Right lobe of liver (tissue), 6 donors: ENCODE results near the gene DBN1. TPM values are rescaled to one million over a fixed set of nuclear protein-coding genes. Genes with fewer than 3 reads are reported as not detected.

ENCODE experiments used
- ATAC-seq, 4 donors: fragments of 200-7000 bp; cut with Tn5 transposase; one replicate each; pipeline ENCODE4 v1.9.1; 2020; ENCODE audit warnings: mild to moderate bottlenecking in 4 of 4, moderate library complexity in 4 of 4
- DNase-seq, 3 donors: peaks; one replicate each; pipeline ENCODE4 v3.0.0-alpha.2; 2020
- H3K27ac ChIP-seq, 3 donors: fragments of 200-600 bp; one replicate each; pipeline ENCODE4 v1.8.0; 2022
- H3K27me3 ChIP-seq, 2 donors: fragments of 200-600 bp; one replicate each; pipeline ENCODE4 v1.8.0; 2022
- H3K36me3 ChIP-seq, 4 donors: fragments of 200-600 bp; sonication (generic) in 1 of 4; one replicate each; pipeline versions ENCODE4 v1.5.1 to v1.8.0; 2017 to 2022; ENCODE audit warnings: control low read depth in 1 of 4
- H3K4me1 ChIP-seq, 4 donors: fragments of 200-600 bp; sonication (generic) in 1 of 4; one replicate each; pipeline versions ENCODE4 v1.5.1 to v1.8.0; 2017 to 2022; ENCODE audit warnings: control low read depth in 1 of 4
- H3K4me3 ChIP-seq, 3 donors: fragments of 200-600 bp; one replicate each; pipeline ENCODE4 v1.8.0; 2022
- H3K9me3 ChIP-seq, 4 donors: fragments of 200-600 bp; sonication (generic) in 1 of 4; one replicate each; pipeline versions ENCODE4 v1.5.1 to v1.8.0; 2017 to 2022; ENCODE audit warnings: control low read depth in 1 of 4
- CTCF ChIP-seq, 4 donors: fragments of 200-600 bp in 3 of 4; fragments of 450-650 bp in 1 of 4; IDR thresholded peaks; one replicate each; pipeline versions ENCODE4 v1.5.1 to v1.8.0; 2016 to 2022; ENCODE audit warnings: antibody characterized with exemption in 4 of 4, mild to moderate bottlenecking in 2 of 4
- POLR2A ChIP-seq: fragments of 450-650 bp; IDR thresholded peaks from one replicate; pipeline ENCODE4 v1.6.1; 2017; ENCODE audit warnings: antibody characterized with exemption, mild to moderate bottlenecking
- WGBS: methylation state at CpG from one replicate; pipeline ENCODE4 v1.1.6; 2018; ENCODE audit warnings: low coverage, low lambda C conversion rate; ENCODE audit not compliant: insufficient coverage; ENCODE audit errors: missing lambda C conversion rate; 5-methylcytosine and 5-hydroxymethylcytosine counted together
- intact Hi-C, 2 donors: fragments of 100-400 bp; cut with DNase I; formaldehyde crosslinking; loops; one replicate each; pipeline versions ENCODE4 v1.11.2 to v1.14.1; 2022
- total RNA-seq, 6 experiments: library from RNA; depleted of rRNA in 2 of 6; stranded (reverse); fragments of >200 nt in 2 of 6; fragmentation: NEBNext Ultra II Directional in 3 of 6; extraction: Animal tissue kit (Norgen Biotek cat#: 25700) in 3 of 6; gene quantifications; one replicate each; pipeline versions ENCODE4 v1.1.0 to v1.2.4, GENCODE V29; 2016 to 2023
- donor health status: DM: no; HTN: yes; CAD: no.
- donor health status: DM: no; HTN: no; CAD: no.
- donor health status: DM: no; HTN: no; CAD: no.
- donor health status: DM: no; HTN: yes; CAD: no.
- donor health status: DM: no; HTN: yes; CAD: no.

DBN1 gene
- total RNA-seq, 6 experiments from 2014 or later: 1.1 to 4.6 (median 3.1) TPM

DNA sequence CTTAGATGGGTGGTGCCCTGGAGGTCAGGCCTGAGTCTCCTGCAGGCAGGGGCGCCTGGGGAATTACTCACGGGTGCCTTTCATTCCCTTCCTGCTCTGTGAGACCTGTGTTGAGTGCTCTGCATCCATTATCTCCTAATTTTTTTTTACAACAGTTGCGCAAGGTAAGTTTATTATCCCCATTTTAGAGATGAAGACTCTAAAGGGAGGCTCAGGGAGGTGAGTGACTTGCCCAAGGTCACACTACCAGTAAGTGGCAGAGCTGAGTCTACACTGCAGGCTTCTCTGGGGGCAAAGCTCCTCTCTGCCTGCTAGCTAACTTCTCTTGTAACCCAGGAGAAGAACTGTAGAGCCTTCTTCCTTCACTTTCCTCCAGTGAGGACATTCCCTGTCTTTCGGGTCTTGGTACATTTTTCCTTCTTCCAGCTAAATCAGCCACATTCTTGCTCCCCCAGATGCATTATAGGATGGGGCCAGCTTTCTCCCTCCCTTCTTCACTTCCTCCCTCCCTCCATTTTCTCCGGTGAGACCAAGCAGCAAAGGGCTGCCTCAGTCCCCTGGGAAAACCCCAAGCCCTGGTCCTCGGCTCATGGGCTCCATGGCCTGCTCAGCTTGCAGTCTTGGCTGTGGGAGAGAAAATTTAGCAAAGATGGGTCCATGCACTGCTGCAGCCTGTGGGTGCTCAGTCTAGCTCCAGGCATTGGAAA is 25.0 kb downstream of the DBN1 start:
- H3K27me3 ChIP-seq: no peaks in the 10 kb centered on the region
- no peak for DNase-seq
- 78% methylated on average over 5 of the region's 6 CpGs for WGBS
- no peak overlapping the region for H3K27ac ChIP-seq
- H3K4me1 ChIP-seq: peaks cover 0 to 18% (median 1%) of the 10 kb centered on the region in 4 donors
- H3K9me3 ChIP-seq: no peaks in the 10 kb centered on the region
- intact Hi-C loops: no loop called here
- no peaks in the 10 kb centered on the region for H3K36me3 ChIP-seq
- no peak for TF ChIP-seq CTCF (IDR thresholded peaks at IDR 0.05)
- no peak for TF ChIP-seq POLR2A
- no peak overlapping the region for H3K4me3 ChIP-seq
- no peak for ATAC-seq

GRCh38 chr5:177447611-177448243 is 25.7 kb downstream of the DBN1 start:
- peak; percentile 31 to 82 (median 52) for ATAC-seq
- peak; percentile 72 to 85 (median 72) for DNase-seq
- Histone ChIP-seq H3K27me3 (no peaks in the 10 kb centered on the region), H3K27ac (no peak overlapping the region), H3K4me3 (no peak overlapping the region), H3K4me1 (peaks cover 0 to 18% (median 1%) of the 10 kb centered on the region in 4 donors), H3K9me3 (no peaks in the 10 kb centered on the region), H3K36me3 (no peaks in the 10 kb centered on the region)
- 0% methylated on average over 2 of the region's 23 CpGs for WGBS
- intact Hi-C loops: no loop called here
- TF ChIP-seq POLR2A (peak; percentile 17), CTCF (IDR thresholded peaks at IDR 0.05) (no peak)

DNA sequence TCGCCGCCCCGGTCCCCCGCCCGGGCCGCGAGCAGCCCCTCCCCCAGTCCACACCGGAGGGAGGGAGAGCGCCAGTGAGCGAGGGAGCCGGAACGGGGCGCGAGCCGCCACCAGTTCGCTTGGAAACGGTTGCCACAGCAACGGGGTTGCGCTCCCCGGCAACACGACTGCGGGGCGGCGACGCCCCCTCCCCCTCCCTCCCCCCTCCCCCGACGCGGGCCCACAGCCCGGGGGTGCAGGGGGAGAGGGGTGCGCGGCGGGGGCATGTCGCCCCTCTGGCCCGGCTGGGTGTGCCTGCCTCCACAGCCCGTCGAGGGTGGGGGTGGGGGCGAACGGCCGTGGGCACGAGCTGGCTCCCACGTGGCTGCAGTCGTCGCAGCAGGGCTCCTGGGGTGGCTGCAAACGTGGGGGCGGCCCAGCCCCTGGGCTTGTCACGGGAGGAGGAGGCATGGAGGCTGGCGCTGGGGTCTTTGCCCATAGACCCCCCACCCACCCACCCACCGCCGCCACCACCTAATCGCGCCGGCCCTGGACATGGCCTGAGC is 26.3 kb downstream of the DBN1 start:
- 0% methylated on average over 1 of the region's 52 CpGs for WGBS
- intact Hi-C loops: no loop called here

More for the DNA sequence above, 26.3 kb downstream of the DBN1 start:
- Histone ChIP-seq H3K4me1 (peaks cover 0 to 18% (median 1%) of the 10 kb centered on the region in 4 donors), H3K4me3 (peak overlapping the region; percentile 51 to 66 (median 57)), H3K27me3 (no peaks in the 10 kb centered on the region), H3K36me3 (no peaks in the 10 kb centered on the region), H3K9me3 (no peaks in the 10 kb centered on the region), H3K27ac (peak overlapping the region in 1 of 3 donors; percentile 29)
- TF ChIP-seq CTCF (IDR thresholded peaks at IDR 0.05): no peak
- no peak for TF ChIP-seq POLR2A
- DNase-seq: peak in 1 of 3 donors; percentile 69
- peak in 3 of 4 donors; percentile 1 to 20 (median 2) for ATAC-seq
